Ishikawa (cell line): ENCODE measurements around the gene OR4D5.

ENCODE experiments used
- CEBPB ChIP-seq: IDR thresholded peaks from 2 replicates; pipeline ENCODE4 v1.6.1; 2012
- CREB1 ChIP-seq: IDR thresholded peaks from 2 replicates; pipeline ENCODE4 v1.6.1; 2012; ENCODE audit warnings: low read depth
- EGR1 ChIP-seq: IDR thresholded peaks from 2 replicates; pipeline ENCODE4 v1.6.1; 2012
- EP300 ChIP-seq: IDR thresholded peaks from 2 replicates; pipeline ENCODE4 v1.6.1; 2012; ENCODE audit warnings: borderline replicate concordance
- FOXM1 ChIP-seq: IDR thresholded peaks from 2 replicates; pipeline ENCODE4 v1.6.1; 2012; ENCODE audit warnings: low read depth, borderline replicate concordance
- MAX ChIP-seq: IDR thresholded peaks from 2 replicates; pipeline ENCODE4 v1.6.1; 2012
- NFIC ChIP-seq: IDR thresholded peaks from 2 replicates; pipeline ENCODE4 v1.6.1; 2012
- RAD21 ChIP-seq: IDR thresholded peaks from 2 replicates; pipeline ENCODE4 v1.6.1; 2012; ENCODE audit warnings: low read depth
- TAF1 ChIP-seq: IDR thresholded peaks from 2 replicates; pipeline ENCODE4 v1.6.1; 2012; ENCODE audit warnings: low read depth, mild to moderate bottlenecking
- TCF12 ChIP-seq: IDR thresholded peaks from 2 replicates; pipeline ENCODE4 v1.6.1; 2012; ENCODE audit warnings: low read depth
- TEAD4 ChIP-seq: IDR thresholded peaks from 2 replicates; pipeline ENCODE4 v1.6.1; 2012
- YY1 ChIP-seq: IDR thresholded peaks from 2 replicates; pipeline ENCODE4 v1.6.1; 2012; ENCODE audit warnings: low read depth
- ZBTB7A ChIP-seq: IDR thresholded peaks from 2 replicates; pipeline ENCODE4 v1.6.1; 2012; ENCODE audit warnings: low read depth
- TF ChIP-seq, protein P1 (sequence below): IDR thresholded peaks from 2 replicates; pipeline ENCODE4 v1.6.1; 2012
- TF ChIP-seq, protein P2 (sequence below): IDR thresholded peaks from 2 replicates; pipeline ENCODE4 v1.6.1; 2012; ENCODE audit warnings: low read depth, mild to moderate bottlenecking

OR4D5 gene

DNA sequence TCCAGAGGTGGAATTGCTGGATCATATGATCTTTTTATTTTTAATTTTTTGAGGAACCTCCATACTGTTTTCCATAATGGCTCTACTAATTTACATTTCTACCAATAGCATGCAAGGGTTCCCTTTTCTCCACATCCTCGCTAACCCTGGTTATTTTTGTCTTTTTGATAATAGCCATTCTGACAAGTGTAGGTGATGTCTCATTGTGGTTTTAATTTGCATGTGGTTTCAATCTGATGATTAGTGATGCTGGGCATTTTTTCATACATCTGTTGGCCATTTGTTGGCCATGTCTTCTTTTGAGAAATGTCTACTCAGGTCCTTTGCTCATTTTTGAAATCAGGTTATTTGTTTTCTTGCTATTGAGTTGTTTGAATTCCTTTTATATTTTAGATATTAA, 15.4 kb upstream of the OR4D5 start:
- TF ChIP-seq RAD21 (no peak), FOXM1 (no peak)

DNA sequence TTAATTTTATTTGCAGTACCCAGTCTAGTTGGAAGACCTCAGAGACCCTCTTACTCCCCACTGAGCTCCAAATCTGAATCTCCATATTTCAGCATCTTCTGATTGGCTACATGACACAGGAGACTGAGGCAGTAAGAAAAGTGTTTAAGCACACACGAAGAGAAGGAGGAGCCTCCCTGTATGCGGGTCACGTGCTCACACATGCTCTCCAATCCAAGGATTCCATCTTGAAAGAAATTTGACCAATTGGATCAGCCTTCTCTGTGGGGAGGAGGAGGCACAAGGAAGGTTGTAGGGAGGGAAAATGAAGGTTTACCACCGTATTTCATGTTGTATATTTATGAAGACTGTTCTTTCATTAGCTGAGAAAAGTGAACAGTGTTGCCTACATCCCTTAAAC, 3.0 kb downstream of the OR4D5 start:
- TF ChIP-seq CREB1: no peak

GRCh38 chr11:123943738-123944137, 4.3 kb downstream of the OR4D5 start, which contains the start of gene OR6T1:
Gene OR6T1, minus strand, starts transcription at chr11:123943838. Its CDS starts 0 bp downstream, at chr11:123943838.
- TF ChIP-seq, protein P1, sequence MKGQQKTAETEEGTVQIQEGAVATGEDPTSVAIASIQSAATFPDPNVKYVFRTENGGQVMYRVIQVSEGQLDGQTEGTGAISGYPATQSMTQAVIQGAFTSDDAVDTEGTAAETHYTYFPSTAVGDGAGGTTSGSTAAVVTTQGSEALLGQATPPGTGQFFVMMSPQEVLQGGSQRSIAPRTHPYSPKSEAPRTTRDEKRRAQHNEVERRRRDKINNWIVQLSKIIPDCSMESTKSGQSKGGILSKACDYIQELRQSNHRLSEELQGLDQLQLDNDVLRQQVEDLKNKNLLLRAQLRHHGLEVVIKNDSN: no peak
- TF ChIP-seq CEBPB (no peak), RAD21 (no peak), NFIC (no peak), EP300 (no peak), MAX (no peak), EGR1 (no peak), TAF1 (no peak), TEAD4 (no peak), CREB1 (no peak), FOXM1 (no peak), TCF12 (no peak), YY1 (no peak), ZBTB7A (no peak)
- TF ChIP-seq, protein P2, sequence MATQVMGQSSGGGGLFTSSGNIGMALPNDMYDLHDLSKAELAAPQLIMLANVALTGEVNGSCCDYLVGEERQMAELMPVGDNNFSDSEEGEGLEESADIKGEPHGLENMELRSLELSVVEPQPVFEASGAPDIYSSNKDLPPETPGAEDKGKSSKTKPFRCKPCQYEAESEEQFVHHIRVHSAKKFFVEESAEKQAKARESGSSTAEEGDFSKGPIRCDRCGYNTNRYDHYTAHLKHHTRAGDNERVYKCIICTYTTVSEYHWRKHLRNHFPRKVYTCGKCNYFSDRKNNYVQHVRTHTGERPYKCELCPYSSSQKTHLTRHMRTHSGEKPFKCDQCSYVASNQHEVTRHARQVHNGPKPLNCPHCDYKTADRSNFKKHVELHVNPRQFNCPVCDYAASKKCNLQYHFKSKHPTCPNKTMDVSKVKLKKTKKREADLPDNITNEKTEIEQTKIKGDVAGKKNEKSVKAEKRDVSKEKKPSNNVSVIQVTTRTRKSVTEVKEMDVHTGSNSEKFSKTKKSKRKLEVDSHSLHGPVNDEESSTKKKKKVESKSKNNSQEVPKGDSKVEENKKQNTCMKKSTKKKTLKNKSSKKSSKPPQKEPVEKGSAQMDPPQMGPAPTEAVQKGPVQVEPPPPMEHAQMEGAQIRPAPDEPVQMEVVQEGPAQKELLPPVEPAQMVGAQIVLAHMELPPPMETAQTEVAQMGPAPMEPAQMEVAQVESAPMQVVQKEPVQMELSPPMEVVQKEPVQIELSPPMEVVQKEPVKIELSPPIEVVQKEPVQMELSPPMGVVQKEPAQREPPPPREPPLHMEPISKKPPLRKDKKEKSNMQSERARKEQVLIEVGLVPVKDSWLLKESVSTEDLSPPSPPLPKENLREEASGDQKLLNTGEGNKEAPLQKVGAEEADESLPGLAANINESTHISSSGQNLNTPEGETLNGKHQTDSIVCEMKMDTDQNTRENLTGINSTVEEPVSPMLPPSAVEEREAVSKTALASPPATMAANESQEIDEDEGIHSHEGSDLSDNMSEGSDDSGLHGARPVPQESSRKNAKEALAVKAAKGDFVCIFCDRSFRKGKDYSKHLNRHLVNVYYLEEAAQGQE: no peak

GRCh38 chr11:123945132-123945531, 5.7 kb downstream of the OR4D5 start:
- no peak for TF ChIP-seq YY1
- TF ChIP-seq EGR1: no peak
- no peak for TF ChIP-seq TCF12
- no peak for TF ChIP-seq MAX
- TF ChIP-seq TEAD4: no peak
- TF ChIP-seq ZBTB7A: no peak
- TF ChIP-seq, protein P2: no peak
- TF ChIP-seq EP300: no peak
- no peak for TF ChIP-seq RAD21
- no peak for TF ChIP-seq TAF1
- TF ChIP-seq NFIC: no peak
- TF ChIP-seq, protein P1: no peak
- TF ChIP-seq FOXM1: no peak
- TF ChIP-seq CREB1: no peak
- TF ChIP-seq CEBPB: no peak

GRCh38 chr11:123956752-123957151, 17.3 kb downstream of the OR4D5 start:
- TF ChIP-seq EGR1: no peak
- TF ChIP-seq TCF12: no peak
- no peak for TF ChIP-seq RAD21
- TF ChIP-seq CREB1: no peak
- no peak for TF ChIP-seq YY1
- no peak for TF ChIP-seq NFIC
- no peak for TF ChIP-seq MAX
- TF ChIP-seq CEBPB: no peak
- no peak for TF ChIP-seq FOXM1
- TF ChIP-seq, protein P1: no peak
- TF ChIP-seq TEAD4: no peak
- TF ChIP-seq, protein P2: no peak
- TF ChIP-seq ZBTB7A: no peak
- TF ChIP-seq EP300: no peak
